ENCODE data around the gene SLC25A47. TPM values are rescaled to one million over a fixed set of nuclear protein-coding genes. Genes with fewer than 3 reads are reported as not detected.

The SLC25A47 gene
- total RNA-seq, 2 donors from 2014 or later: not detected

- Histone ChIP-seq H3K27me3 (no peaks in the 10 kb centered on the region), H3K4me3 (no peak overlapping the region), H3K4me1 (no peaks in the 10 kb centered on the region), H3K36me3 (no peaks in the 10 kb centered on the region), H3K27ac (no peak overlapping the region), H3K9me3 (no peaks in the 10 kb centered on the region)
- no peak for TF ChIP-seq CTCF (IDR thresholded peaks at IDR 0.05)
- DNase-seq (ENCODE audit: low spot score): no peak
Measured at GRCh38 chr14:100327128-100327527, 4.0 kb downstream of the SLC25A47 start.

- TF ChIP-seq CTCF (IDR thresholded peaks at IDR 0.05): no peak
- no peaks in the 10 kb centered on the region for H3K9me3 ChIP-seq
- no peaks in the 10 kb centered on the region for H3K36me3 ChIP-seq
- no peaks in the 10 kb centered on the region for H3K4me1 ChIP-seq
- H3K27ac ChIP-seq: no peak overlapping the region
- H3K27me3 ChIP-seq: no peaks in the 10 kb centered on the region
- H3K4me3 ChIP-seq: no peak overlapping the region
- DNase-seq (ENCODE audit: low spot score): no peak
Measured at GRCh38 chr14:100328495-100329163, 5.5 kb downstream of the SLC25A47 start.

- no peak for TF ChIP-seq CTCF (IDR thresholded peaks at IDR 0.05)
Measured at GRCh38 chr14:100329233-100330006, 6.3 kb downstream of the SLC25A47 start.

GRCh38 chr14:100330007-100330344 lies 6.8 kb downstream of the SLC25A47 start:
- no peak for DNase-seq (ENCODE audit: low spot score)
- Histone ChIP-seq H3K27me3 (no peaks in the 10 kb centered on the region), H3K9me3 (no peaks in the 10 kb centered on the region), H3K27ac (no peak overlapping the region), H3K4me3 (no peak overlapping the region), H3K4me1 (no peaks in the 10 kb centered on the region), H3K36me3 (peaks cover 8% of the 10 kb centered on the region)
- no peak for TF ChIP-seq CTCF (IDR thresholded peaks at IDR 0.05)

More at GRCh38 chr14:100329233-100330006, 6.3 kb downstream of the SLC25A47 start:
- Histone ChIP-seq H3K27ac (no peak overlapping the region), H3K36me3 (peaks cover 3% of the 10 kb centered on the region), H3K9me3 (no peaks in the 10 kb centered on the region), H3K27me3 (no peaks in the 10 kb centered on the region), H3K4me1 (no peaks in the 10 kb centered on the region), H3K4me3 (no peak overlapping the region)
- no peak for DNase-seq (ENCODE audit: low spot score)

- H3K4me1 ChIP-seq: no peaks in the 10 kb centered on the region
- peaks cover 10% of the 10 kb centered on the region for H3K36me3 ChIP-seq
- no peak overlapping the region for H3K27ac ChIP-seq
- H3K27me3 ChIP-seq: no peaks in the 10 kb centered on the region
- no peak overlapping the region for H3K4me3 ChIP-seq
- no peaks in the 10 kb centered on the region for H3K9me3 ChIP-seq
- TF ChIP-seq CTCF (IDR thresholded peaks at IDR 0.05): no peak
- no peak for DNase-seq (ENCODE audit: low spot score)
Measured at GRCh38 chr14:100330388-100330931, 7.3 kb downstream of the SLC25A47 start.

Data from right atrium auricular region (tissue), 2 donors.